ENCODE measurements around the gene DGKG. TPM values are rescaled to one million over a fixed set of nuclear protein-coding genes. Genes with fewer than 3 reads are reported as not detected.

DGKG gene
- total and polyA plus RNA-seq, 9 of the 15 experiments (the other 6 are each of a cell fraction or from before 2014, with no cell fraction given) = 0.01 to 0.36 (median 0.15) TPM

DNA sequence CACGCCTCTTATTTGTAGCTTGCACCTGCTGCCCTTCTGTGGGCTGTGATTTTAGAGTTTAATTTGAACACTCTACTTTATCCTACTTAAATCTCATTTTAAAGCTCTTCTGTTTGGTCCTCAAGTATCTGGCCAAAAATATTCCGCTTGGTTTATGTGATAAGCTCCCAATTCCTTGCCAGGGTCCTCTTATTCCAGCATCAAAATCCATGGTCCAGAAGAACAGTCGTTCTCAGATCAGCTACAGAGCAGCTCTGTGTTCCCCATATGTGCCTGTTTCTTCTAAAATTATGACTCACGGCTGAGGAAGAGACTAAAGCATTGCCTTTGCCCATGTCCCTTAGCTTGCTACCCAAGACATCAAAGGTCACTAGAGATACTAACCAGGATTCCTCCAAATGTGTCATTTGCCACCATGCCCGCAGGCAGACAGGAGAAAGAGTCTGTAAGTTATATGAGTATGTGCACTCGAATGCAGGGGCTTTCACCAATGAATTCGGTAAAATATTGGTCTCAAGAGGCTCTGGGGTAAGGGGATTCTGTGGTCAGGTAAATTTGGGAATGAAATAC lies 137.9 kb downstream of the DGKG start:
- no peak for TF ChIP-seq ZFP30 (CRISPR knock-in tag; IDR thresholded peaks at IDR 0.05; ENCODE audit: borderline replicate concordance)
- TF ChIP-seq, protein P1, sequence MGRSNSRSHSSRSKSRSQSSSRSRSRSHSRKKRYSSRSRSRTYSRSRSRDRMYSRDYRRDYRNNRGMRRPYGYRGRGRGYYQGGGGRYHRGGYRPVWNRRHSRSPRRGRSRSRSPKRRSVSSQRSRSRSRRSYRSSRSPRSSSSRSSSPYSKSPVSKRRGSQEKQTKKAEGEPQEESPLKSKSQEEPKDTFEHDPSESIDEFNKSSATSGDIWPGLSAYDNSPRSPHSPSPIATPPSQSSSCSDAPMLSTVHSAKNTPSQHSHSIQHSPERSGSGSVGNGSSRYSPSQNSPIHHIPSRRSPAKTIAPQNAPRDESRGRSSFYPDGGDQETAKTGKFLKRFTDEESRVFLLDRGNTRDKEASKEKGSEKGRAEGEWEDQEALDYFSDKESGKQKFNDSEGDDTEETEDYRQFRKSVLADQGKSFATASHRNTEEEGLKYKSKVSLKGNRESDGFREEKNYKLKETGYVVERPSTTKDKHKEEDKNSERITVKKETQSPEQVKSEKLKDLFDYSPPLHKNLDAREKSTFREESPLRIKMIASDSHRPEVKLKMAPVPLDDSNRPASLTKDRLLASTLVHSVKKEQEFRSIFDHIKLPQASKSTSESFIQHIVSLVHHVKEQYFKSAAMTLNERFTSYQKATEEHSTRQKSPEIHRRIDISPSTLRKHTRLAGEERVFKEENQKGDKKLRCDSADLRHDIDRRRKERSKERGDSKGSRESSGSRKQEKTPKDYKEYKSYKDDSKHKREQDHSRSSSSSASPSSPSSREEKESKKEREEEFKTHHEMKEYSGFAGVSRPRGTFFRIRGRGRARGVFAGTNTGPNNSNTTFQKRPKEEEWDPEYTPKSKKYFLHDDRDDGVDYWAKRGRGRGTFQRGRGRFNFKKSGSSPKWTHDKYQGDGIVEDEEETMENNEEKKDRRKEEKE (IDR thresholded peaks at IDR 0.05; ENCODE audit: borderline replicate concordance in 1 of 2, control insufficient read depth in 1 of 2, low read depth in 2 of 2, low read length in 1 of 2) = no peak
- TF ChIP-seq, protein P2, sequence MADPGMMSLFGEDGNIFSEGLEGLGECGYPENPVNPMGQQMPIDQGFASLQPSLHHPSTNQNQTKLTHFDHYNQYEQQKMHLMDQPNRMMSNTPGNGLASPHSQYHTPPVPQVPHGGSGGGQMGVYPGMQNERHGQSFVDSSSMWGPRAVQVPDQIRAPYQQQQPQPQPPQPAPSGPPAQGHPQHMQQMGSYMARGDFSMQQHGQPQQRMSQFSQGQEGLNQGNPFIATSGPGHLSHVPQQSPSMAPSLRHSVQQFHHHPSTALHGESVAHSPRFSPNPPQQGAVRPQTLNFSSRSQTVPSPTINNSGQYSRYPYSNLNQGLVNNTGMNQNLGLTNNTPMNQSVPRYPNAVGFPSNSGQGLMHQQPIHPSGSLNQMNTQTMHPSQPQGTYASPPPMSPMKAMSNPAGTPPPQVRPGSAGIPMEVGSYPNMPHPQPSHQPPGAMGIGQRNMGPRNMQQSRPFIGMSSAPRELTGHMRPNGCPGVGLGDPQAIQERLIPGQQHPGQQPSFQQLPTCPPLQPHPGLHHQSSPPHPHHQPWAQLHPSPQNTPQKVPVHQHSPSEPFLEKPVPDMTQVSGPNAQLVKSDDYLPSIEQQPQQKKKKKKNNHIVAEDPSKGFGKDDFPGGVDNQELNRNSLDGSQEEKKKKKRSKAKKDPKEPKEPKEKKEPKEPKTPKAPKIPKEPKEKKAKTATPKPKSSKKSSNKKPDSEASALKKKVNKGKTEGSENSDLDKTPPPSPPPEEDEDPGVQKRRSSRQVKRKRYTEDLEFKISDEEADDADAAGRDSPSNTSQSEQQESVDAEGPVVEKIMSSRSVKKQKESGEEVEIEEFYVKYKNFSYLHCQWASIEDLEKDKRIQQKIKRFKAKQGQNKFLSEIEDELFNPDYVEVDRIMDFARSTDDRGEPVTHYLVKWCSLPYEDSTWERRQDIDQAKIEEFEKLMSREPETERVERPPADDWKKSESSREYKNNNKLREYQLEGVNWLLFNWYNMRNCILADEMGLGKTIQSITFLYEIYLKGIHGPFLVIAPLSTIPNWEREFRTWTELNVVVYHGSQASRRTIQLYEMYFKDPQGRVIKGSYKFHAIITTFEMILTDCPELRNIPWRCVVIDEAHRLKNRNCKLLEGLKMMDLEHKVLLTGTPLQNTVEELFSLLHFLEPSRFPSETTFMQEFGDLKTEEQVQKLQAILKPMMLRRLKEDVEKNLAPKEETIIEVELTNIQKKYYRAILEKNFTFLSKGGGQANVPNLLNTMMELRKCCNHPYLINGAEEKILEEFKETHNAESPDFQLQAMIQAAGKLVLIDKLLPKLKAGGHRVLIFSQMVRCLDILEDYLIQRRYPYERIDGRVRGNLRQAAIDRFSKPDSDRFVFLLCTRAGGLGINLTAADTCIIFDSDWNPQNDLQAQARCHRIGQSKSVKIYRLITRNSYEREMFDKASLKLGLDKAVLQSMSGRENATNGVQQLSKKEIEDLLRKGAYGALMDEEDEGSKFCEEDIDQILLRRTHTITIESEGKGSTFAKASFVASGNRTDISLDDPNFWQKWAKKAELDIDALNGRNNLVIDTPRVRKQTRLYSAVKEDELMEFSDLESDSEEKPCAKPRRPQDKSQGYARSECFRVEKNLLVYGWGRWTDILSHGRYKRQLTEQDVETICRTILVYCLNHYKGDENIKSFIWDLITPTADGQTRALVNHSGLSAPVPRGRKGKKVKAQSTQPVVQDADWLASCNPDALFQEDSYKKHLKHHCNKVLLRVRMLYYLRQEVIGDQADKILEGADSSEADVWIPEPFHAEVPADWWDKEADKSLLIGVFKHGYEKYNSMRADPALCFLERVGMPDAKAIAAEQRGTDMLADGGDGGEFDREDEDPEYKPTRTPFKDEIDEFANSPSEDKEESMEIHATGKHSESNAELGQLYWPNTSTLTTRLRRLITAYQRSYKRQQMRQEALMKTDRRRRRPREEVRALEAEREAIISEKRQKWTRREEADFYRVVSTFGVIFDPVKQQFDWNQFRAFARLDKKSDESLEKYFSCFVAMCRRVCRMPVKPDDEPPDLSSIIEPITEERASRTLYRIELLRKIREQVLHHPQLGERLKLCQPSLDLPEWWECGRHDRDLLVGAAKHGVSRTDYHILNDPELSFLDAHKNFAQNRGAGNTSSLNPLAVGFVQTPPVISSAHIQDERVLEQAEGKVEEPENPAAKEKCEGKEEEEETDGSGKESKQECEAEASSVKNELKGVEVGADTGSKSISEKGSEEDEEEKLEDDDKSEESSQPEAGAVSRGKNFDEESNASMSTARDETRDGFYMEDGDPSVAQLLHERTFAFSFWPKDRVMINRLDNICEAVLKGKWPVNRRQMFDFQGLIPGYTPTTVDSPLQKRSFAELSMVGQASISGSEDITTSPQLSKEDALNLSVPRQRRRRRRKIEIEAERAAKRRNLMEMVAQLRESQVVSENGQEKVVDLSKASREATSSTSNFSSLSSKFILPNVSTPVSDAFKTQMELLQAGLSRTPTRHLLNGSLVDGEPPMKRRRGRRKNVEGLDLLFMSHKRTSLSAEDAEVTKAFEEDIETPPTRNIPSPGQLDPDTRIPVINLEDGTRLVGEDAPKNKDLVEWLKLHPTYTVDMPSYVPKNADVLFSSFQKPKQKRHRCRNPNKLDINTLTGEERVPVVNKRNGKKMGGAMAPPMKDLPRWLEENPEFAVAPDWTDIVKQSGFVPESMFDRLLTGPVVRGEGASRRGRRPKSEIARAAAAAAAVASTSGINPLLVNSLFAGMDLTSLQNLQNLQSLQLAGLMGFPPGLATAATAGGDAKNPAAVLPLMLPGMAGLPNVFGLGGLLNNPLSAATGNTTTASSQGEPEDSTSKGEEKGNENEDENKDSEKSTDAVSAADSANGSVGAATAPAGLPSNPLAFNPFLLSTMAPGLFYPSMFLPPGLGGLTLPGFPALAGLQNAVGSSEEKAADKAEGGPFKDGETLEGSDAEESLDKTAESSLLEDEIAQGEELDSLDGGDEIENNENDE (IDR thresholded peaks at IDR 0.05; ENCODE audit: low read depth, low read length) = no peak
- Histone ChIP-seq H3K9me3 (replicated peaks; ENCODE audit: control insufficient read depth, insufficient read depth, low read depth, low read length) (no peaks in the 10 kb centered on the region), H3K4me2 (ENCODE audit: insufficient read depth, low read length) (no peak overlapping the region), H3K4me3 (no peak overlapping the region), H3K4me1 (replicated peaks in 1 of 2; ENCODE audit: control insufficient read depth in 2 of 2, insufficient read depth in 2 of 2, low read length in 2 of 2) (no peaks in the 10 kb centered on the region; a peak in 1 of 5 replicates), H4K20me1 (replicated peaks; ENCODE audit: control insufficient read depth, insufficient read depth, low read length) (no peaks in the 10 kb centered on the region), H3K79me2 (ENCODE audit: control insufficient read depth, insufficient read depth, low read length) (no peaks in the 10 kb centered on the region), H3K27me3 (ENCODE audit: control insufficient read depth in 2 of 2, insufficient read depth in 2 of 2, low read length in 2 of 2) (peaks cover 50 to 65% of the 10 kb centered on the region in 2 experiments), H3K36me3 (ENCODE audit: control insufficient read depth, insufficient read depth, low read length) (no peaks in the 10 kb centered on the region), H3K9ac (ENCODE audit: insufficient read depth in 1 of 2, low read depth in 2 of 2, low read length in 2 of 2) (no peak overlapping the region), H3K9me1 (ENCODE audit: control insufficient read depth, insufficient read depth, low read length) (no peaks in the 10 kb centered on the region), H3K27ac (ENCODE audit: extremely low read depth, low read depth, low read length) (no peak overlapping the region), H2AFZ (ENCODE audit: low read depth, low read length) (no peak overlapping the region)
- POLR2A ChIA-PET = no interaction called here
- intact Hi-C loops (cut with micrococcal nuclease) = no loop called here
- CTCF ChIA-PET (ENCODE audit: low intra/inter-chr PET ratio) = no interaction called here
- WGBS (ENCODE audit: insufficient coverage, low coverage, missing lambda C conversion rate) = 2% methylated on average over 7 of the region's 7 CpGs
- DNase-seq (ENCODE audit: extremely low read depth in 1 of 4, low spot score in 3 of 4) = no peak
- in situ Hi-C loops (cut with MboI) = no loop called here
- no TSS peak for BruUV-seq (replicated peaks)
- no peak for FAIRE-seq
- no peak for ATAC-seq
